GM20431 (cell line): ENCODE results near the gene IL6.
"Not testable (repeated sequence)": the region's sequence is repeated elsewhere in the genome, so short reads cannot be mapped to it uniquely, and the experiment has no call there.

Experiments
- in situ Hi-C: fragments of 300-500 bp; cut with MseI, MboI; formaldehyde crosslinking; loops from one replicate; pipeline ENCODE4 v1.15.0; 2020; ENCODE audit warnings: low sequenced_read_pairs; ENCODE audit not compliant: unreplicated experiment

The IL6 gene

DNA sequence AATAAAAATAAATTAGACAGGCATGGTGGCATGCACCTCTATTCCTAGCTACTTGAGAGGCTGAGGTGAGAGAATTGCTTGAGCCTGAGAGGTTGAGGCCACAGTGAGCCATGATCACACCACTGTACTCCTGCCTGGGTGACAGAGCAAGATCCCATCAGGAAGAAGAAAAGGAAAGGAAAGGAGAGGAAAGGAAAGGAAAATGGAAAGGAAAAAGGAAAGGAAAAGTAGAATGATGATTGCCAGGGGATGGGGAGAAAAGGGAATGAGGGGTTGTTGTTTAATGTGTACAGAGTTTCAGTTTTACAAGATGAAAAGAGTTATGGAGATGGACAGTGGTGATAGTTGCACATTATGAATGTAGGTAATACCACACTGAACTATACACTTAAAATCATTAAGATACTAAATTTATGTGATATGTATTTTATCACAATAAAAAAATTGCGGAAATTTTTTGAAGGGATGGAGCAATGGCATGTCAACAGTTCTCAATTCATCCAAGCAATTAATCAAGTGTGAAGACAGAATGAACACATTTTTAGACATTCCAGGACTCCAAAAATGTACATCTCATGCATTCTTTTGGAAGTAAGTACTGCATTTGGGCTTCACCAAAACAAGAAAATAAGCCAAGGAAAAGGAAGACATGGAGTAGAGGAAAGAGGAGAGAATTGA lies 44.3 kb downstream of the IL6 start:
- in situ Hi-C loops: no loop called here

DNA sequence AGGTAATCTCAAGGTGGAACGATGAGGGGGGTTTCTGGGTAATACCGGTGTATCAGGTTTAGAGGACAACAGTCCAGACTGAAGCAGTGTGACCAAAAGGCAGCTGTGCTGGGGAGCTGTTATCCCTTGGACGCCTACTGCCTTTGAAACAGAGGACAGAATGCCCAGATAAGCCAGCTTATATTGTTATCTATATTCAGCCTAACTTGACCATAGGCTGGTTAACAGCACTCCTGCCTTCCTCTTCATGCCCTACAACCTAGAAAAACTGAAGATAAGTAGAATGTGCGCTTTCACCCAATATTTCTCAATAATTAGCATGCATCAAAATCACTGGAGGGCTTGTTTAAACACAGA lies 44.9 kb downstream of the IL6 start:
- in situ Hi-C loops: no loop called here

DNA sequence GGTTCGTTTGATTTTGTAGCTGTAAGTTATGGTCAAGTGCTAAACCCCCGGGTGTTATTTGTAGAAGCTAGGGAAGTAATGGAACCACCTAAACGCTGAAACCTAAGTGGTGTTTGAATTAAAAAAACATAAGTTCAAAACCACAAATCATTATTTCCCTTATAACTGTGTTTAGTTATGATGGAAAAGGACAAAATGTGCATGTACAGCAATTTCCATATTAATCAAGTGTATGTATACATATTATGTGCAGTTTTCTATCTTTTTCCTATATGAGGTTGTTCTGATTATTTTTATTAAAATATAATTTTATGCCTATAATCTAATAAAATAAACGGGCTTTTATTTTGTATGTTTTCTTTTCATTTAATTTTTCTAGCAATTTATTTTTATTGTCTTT lies 45.9 kb downstream of the IL6 start:
- in situ Hi-C loops: no loop called here

DNA sequence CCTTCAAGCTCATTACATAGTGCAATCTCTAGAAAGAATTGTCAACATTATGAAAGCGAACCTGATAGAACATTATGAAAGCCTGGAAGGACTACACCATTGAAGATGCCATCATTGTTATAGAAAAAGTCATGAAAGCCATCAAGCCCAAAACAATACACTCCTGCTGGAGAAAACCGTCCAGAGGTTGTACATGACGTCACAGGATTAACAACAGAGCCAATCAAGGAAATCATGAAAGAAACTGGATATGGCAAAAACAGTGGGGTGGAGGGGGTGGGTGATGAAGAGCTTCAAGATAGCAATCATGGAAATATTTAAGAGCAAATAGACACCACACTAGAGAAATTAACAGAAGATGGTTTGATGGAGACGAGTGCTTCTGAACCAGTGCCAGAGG lies 50.0 kb downstream of the IL6 start:
- in situ Hi-C loops: no loop called here

DNA sequence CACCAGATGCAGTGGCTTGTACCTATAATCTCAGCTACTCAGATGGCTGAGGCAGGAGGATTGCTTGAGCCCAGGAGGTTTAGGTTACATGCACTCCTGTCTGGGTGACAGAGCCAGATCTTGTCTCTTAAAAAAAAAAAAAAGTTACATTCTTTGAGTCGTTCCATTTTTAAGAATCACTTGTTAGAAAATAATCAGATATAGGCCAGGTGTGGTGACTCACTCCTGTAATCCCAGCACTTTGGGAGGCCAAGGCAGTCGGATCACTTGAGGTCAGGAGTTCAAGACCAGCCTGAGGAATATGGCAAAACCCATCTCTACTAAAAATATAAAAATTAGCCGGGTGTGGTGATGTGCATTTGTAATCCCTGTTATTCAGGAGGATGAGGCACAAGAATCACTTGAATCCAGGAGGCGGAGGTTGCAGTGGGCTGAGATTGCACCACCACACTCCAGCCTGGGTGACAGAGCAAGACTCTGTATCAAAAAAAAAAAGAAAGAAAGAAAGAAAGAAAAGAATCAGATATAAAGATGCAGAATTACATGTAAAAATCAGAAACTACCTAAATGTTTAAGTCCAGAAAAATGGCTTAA lies 52.8 kb downstream of the IL6 start:
- in situ Hi-C loops: not testable (repeated sequence)

DNA sequence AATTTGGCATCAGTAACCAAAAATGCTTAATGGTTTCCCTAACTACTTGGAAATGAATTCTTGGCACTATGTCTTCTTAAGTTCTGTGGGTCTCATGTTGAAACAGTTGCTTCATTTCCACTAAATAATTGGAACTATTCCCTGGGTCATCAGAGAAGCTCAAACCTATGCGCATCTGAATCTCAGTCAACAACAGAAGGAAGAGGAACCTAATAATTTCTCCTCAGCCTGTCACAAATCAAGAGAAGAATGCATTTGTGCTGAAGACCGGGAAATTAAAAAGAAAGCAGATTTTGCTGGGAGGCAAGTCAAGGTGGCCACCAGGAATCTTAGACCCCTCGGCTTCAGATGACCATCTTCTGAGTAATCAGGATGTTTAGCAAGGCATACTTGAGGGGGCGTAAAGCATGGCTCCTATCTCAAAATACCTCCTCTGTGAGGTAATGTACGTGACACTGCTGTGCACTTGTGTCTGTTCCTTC lies 54.3 kb downstream of the IL6 start:
- in situ Hi-C loops: no loop called here
